Esophagus mucosa (tissue), 1 donor: ENCODE measurements around the gene TBX15. TPM values are rescaled to one million over a fixed set of nuclear protein-coding genes. Genes with fewer than 3 reads are reported as not detected.
"Not testable (repeated sequence)": the region's sequence is repeated elsewhere in the genome, so short reads cannot be mapped to it uniquely, and the experiment has no call there.

Source experiments
- ATAC-seq: fragments of 200-7000 bp; cut with Tn5 transposase; one replicate; pipeline ENCODE4 v1.9.1; 2020
- total RNA-seq: library from RNA; stranded (reverse); gene quantifications from one replicate; pipeline ENCODE4 v1.2.4, GENCODE V29; 2023
- donor health status: DM: yes; HTN: yes; CAD: no.

TBX15 gene
- total RNA-seq, 1 donor from 2014 or later = not detected

DNA sequence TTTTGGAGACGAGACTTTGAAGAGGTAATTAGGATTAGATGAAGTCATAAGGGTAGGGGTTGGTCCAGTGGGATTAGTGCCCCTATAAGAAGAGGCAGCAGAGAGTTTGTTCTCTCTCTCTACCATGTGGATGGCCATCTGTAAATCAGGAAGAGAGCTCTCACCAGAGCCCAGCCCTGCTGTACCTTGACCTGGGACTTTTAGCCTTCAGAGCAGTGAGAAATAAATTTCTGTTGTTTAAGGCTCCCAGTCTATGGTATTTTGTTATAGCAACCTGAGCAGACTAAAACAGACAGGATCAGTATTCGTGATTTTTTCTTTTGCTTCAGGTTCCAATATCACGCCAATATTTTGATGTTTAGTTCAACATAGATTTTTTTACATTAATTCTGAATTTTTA lies 30.0 kb downstream of the TBX15 start:
- no peak for ATAC-seq

DNA sequence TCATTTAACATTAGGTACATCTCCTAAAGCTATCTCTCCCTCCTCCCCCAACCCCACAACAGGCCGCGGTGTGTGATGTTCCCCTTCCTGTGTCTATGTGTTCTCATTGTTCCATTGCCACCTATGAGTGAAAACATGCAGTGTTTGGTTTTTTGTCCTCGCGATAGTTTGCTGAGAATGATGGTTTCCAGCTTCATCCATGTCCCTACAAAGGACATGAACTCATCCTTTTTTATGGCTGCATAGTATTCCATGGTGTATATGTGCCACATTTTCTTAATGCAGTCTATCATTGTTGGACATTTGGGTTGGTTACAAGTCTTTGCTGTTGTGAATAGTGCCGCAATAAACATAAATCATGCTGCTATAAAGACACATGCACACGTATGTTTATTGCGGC lies 30.6 kb downstream of the TBX15 start:
- not testable (repeated sequence) for ATAC-seq

DNA sequence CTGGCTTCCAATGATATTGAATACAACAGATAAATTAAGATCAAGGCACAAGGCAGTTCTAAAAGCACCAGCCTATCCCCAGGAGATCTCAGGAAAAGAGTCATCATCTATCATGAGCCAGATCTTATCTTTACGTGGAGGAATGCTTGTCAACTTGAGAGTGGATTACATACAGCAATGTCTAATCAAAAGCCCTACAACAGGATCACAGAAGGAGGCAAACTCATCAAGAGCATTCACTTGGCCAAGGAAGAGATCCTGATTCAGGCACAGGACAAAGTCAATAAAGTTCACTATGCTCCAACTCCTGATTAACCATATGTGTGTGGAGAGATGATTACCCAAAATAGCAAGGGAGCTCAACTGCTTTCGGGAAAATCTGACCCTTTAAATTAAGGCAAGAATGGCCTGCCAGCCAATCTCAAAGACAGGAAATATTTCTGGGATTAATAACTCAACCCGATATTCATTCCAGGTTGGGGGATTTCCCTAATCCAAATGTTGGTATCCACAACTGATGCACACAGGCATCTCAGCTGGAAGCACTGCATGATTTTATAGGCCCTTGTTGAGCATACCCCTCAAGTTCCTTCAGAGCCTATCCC lies 33.7 kb downstream of the TBX15 start:
- no peak for ATAC-seq

DNA sequence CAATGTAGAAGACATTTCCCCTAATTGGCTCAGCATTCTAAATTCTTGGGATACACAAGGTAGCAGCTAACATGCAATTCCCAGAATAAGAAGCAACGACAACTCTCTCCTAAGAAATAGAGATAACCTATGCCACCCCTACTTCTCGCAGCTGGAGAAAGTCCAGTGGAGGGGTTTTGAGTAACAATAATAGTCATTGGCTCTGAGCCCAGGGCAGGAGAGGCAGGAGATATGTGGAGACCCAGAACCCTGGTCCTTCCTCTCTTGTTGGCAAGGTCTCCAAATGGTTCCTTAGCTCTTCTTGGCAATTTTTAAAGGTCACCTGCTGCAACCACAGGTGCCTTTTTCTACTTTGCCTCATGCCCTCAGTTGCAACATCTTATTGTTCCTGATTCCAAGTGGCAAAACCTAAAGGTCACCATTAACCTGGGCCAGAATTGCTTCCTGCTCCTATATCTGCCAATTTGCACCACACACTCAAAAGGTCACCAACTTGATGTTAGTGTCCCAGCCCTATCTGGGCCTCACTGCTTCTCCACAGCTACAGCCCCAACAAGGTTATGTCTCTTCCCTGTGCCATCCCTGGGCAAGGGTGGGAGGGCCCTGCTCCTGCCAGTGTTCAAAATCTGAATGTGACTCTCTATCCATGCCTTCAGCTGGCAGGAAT lies 36.7 kb downstream of the TBX15 start:
- no peak for ATAC-seq

DNA sequence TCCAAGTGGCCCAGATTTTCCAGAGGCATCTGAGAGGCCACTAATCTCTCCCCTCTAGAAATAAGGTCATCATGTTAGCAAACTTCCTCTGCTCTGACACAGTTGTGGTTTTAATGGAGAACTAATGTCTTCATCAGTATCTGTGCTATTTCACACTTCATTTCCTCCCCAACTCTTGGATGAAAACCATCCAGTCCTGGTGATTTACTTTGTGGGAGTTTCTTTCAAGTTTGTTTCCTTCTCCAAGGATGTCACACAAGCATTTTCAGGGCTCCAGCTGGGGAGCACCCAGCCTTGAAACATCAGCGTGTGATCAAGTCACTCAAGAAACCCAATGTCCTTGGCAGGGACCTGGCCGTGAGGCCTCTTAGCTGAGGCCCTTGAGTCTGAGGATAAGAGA lies 38.8 kb downstream of the TBX15 start:
- ATAC-seq = no peak

DNA sequence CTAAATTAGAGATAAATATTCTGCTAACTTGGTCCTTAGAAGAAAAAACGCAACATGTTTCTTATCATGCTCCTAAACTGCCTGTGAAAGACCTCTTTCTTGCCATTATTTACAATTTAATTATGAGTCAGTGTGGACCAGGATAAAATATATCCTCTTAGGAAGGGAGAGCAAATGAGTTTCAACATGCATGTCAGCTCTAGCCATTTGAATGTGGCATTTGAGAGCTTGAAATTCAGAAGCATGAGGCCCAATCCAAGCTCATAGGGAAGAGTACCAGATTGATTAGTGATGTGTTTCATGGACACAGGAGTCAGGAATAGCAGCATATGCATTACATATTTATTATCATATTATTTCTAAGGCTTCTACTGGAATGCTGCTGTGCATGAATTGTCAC lies 39.3 kb downstream of the TBX15 start:
- no peak for ATAC-seq

DNA sequence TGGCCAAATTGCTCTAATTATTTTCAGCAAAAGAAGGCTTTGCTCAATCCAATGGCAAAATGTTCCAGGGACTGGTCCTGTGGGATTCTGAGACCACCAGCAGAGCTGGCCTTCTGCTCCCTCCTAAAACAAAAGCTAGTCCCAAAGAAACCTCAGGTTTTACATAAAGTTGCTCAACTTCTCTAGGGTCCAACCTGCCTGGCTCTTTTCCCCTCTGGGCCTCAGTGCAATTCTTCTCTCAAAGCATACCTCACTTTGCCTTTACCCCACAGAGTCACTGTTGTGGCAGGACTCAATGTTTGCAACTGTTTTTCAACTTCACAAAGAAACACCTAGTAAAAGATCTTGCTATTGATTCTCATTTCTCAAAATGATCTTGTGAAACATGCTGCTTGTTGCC lies 39.8 kb downstream of the TBX15 start:
- ATAC-seq = no peak

DNA sequence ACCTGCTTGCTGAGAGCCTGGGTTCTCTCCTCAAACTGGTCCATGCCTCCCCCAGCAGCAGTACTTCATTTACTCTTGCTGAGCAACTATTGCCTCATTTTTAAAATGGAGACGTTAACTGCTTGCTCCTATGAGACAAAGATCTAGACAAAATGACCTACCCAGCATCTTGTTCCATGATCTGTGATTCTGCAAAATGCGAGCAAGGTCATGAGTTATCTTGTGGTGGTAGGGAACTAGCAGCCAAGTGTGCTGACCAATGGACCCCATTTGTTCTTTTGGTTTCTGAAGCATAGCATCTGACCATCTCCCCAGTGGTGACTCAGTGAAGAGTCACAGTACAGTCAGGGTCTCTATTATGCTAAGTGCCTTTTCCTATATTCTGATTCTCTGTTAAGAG lies 40.4 kb downstream of the TBX15 start:
- no peak for ATAC-seq

DNA sequence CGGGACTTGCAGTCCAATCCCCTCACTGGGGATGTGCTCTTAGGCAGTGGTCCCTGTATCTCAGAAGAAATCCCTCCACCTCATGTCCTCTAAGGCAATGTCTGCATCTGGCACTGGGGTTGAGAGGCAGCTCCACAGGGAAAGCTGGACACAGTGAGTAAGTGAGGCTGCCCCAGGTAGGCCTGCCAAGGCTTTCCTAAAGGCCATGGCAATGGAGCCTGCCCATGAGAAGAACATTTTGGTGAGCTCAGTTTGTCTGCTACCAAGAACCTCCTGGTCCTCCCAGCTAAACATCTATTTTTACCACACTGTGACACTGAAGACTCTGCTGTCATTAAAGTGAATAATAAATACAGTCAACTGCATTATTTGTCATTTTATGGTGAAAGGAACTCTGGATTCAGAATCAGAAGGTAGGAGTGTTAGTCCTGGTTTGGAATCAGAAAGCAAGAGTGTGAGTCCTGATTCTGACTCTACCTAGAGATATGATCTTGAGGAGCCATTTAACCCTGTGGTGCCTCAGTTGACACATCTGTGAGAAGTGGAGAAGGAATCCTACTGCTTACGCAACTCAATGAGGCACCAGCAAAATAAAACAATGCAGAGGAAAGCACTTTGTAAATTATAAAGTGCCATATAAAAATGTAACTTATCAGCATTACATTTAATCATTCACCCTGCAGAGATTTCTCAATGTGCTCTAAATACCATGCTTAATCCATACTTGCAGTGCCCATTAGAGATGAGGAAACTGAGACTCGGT lies 41.0 kb downstream of the TBX15 start:
- no peak for ATAC-seq

DNA sequence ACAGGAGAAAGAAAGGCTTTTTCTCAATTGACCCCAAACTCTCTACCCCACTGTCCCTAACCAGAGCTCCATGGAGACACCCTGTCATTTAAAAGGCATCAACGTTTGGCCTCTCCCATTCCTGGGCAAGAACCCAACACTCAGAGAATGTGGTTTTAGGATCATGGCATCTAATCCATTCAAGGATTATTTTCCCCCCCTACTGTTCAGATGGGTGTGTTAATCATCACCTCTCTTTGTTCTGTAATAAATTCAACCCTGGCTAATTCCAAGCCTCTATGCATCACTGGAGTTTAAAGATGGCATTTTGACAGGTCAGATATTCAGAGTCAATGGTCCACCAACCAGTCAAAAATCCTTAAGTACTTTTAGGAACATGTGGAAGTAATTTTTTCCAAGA lies 42.7 kb downstream of the TBX15 start:
- no peak for ATAC-seq

DNA sequence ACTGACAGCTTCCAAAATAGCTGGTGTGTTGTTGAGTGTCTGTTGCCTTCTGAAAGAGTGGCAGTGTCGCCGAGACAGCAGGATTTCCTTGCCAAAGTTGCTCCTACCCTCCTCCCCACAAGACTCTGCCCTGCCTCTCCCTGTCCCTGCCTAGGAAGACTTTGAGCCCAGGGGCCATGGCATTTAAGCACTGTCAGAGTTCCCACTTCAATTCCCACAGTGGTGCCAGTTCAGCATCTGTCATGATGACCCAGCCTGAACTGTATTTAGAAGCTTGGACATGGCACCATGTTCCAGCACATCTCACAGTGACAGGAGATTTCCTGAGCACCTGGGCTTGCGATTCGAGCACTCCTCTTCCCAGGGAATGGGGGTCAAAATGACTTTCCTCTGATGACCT lies 43.6 kb downstream of the TBX15 start:
- no peak for ATAC-seq

DNA sequence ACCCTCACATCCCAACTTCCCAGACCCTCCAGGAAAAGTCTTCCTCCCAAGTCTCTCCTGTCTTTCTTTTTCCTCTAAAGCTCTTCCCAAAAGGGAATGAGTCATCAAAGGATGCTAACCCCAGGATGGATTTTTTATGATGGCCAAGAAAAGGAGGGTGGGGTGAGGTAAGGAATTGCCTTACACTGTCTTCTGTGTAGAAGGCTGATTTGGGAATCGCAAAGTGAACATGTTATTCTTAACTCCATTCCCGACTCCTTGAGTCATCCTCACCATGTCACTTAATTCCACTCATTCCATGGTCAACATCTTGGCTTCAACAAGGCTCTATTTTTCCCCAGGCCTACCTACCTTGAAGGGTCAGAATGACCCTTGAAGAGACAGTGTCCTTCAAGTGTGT lies 44.0 kb downstream of the TBX15 start:
- no peak for ATAC-seq

DNA sequence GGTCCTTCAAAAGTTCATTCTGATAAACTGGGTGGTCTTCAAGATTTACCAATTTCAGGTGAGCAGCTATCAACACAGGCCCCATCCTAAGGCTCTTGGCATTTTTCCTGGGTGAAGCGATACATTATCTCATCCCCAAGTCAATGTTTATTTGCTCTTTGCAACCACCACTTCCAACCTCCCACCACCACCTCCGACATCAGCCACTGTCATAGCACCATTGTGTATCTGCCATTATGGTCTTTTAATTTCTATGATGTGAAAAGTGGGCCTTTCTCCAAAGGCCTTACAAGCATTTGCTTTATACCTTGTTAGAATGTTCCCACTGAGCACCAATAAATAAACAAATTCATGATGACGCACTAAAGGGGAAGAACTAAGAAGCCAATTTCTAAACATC lies 47.2 kb downstream of the TBX15 start:
- no peak for ATAC-seq

DNA sequence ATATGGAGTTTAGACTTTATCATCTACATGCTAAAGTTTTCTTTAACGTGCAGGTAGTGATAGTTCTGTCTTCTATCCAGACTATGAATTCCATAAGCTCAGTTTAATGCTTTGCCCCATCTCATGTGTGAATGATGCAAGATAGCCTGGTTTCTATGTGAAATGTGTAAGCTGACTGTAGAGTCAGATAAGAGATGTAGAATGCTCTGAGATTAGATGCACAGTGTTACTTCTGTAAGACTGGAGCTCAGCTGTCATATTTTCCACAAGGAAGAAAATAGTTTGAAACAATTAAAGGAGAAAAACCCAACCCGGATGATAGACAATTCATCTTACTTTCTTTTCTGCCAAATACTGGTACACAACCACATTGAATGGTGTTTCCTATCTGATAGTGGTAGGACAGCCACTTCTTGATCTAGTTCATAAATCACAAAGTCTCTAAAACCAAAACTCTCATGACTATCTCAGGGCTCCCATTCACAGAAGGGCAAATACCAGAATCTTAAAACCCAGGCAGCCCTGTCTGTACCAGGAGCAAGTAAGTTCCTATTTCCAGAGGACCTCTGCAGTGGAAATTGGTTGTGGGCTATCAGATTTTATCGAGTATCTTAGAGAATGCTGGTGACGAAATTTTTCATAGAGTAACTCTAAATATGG lies 50.6 kb downstream of the TBX15 start:
- no peak for ATAC-seq

DNA sequence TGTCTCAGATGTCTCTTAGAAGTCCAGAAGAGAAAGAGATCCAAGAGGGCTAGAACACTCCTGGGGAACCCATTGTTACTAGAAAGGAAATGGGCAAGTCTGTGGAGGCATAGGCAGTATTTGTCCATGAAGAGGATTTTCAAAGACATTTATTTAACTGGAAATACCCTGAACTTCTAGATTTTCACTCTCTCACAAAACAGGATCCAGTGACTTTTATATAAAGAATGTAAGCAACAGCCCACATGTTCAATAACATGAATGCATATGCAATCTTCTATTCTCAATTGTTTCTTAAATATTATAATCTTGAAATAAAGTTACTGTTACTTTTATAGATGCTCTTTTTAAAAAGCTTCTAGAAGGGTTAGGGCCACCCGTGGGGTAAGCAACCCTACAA lies 53.4 kb downstream of the TBX15 start:
- no peak for ATAC-seq

DNA sequence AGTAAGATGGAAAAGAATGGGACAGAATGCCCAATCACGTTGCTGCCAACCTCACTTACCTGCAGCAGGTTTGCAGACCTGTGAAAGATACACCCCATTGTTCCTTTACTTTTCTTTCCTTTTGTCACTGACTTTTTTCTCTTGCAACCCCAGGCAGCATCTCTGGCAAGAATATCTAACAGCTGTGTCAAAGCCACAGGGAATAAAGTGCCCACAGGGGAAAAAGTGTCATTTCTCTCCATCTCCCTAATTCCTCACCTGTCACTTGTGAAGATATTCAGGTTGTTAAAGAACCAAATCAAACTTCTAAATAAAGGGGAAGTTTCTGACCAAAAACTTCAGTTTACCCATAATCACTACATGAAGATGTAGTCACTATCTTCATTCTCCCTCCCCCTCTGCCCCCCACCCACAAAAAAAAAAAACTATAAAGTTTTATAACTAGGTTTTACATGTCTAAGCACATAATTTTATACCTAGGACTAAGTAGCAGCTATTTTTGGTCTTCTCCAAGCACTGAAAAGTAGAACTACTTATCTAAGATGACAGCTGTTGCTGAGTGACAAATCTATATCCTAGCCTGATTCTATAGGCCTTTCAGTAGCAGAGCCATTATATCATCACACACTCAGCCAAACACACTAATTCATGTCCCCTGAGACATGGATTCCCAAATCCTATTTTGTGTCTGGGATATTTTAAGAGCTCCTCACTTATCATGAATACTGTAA lies 54.9 kb downstream of the TBX15 start:
- ATAC-seq = no peak

DNA sequence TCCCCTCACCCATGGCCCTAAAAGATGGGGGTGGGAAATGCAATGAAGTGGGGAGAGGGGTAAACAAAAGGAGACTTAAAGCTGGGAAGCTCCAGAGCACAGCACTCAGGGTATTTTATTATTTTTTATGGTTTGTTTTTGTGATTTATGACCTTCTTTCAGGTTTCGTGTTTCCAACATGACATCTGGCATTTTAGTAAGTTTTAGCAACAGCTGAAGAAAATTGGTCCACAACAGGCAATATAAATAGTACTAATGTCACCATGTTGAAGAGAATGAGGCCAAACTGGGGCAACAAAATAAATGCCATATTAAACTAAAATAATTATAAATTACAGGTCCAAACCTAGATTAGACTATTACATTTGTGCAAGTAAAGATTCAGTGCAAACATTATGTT lies 56.3 kb downstream of the TBX15 start:
- no peak for ATAC-seq

DNA sequence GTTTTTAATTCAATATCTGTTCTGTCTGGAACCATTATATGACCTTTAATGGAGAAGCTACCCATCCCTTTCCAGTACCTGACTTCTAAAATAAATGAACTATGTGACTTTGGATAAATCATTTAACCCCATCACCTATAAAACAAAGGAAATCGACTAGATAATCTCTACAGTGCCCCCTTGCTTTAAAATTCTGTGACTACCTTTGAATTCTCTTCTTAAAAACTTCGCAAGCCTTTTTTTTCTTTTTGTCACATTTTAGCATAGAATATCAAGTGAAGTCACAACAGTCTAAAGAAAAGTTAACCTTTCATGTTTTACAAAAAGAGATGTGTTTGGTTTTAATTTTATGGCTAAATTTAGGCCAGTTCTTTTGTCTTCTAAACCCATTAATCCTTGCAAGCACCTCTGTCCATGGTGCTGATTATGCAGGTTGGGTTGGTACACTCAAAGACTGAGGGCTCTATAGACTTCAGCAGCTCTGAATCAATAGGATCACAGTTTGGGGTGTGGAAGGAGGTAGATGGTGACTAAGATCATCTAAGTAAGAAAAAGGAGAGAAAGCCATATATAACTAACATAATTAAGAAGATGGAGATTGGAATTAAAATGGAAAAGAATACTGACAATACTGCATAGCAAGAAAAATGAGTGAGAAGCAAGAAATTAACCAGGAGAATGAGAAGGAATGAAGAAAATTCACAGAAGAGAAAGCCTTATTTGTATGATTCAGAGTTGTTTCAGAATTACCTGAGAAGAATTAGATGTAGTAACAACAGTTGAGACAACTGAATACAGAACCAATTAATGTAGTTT lies 59.2 kb downstream of the TBX15 start:
- ATAC-seq = no peak

DNA sequence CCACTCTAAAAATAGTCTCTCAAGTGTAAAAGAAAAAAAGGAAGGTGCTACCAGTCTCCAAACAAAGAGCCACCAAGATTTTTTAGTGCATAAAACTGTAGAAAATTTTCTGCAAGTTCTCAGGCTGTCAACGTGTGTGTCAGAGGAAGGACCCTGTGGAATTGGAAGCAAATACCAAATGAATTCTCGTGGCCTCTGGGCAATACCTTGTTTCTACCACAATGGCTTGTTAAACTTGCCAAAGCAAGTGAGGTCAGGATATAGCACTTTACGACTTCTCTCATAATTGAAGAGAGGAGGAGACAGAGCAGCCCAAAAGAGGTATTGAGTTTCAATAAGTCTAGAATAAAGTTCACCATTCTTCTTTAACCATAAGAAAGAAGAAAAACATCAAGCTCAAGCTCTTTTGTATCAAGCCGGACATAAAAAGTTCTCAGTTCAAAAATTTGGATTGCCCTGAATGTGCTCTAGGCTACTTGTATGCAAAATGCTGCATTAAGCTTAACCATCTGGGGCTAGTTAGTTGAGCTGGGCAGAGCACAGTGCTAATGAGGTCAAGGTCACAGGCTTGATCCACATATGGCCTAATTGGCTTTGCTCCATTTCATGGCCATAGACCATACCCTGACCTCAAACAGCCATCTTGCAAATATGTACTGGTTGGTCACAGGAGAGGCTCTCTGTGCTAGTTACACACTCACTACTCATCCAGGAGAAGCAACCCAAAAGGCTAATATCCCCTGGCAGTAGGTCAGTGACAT lies 60.5 kb downstream of the TBX15 start:
- no peak for ATAC-seq

DNA sequence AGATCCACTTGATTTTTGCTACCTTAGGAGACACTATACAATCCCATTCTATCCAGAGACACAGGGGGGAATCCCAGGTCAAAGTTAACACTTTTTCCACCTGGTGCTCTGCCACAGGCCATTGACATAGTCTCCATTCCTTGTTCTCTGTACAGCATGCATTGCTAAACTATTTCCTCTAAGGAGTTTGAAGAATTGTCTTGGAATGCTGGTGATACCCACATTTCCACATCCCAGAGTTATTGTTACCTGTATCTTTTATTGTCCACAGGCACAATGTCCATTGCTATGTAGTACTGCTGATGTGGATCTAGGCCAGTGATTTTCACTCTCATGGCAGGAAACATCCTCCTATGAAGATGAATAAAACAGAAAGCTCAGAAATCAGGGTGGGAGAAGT lies 61.9 kb downstream of the TBX15 start:
- no peak for ATAC-seq

DNA sequence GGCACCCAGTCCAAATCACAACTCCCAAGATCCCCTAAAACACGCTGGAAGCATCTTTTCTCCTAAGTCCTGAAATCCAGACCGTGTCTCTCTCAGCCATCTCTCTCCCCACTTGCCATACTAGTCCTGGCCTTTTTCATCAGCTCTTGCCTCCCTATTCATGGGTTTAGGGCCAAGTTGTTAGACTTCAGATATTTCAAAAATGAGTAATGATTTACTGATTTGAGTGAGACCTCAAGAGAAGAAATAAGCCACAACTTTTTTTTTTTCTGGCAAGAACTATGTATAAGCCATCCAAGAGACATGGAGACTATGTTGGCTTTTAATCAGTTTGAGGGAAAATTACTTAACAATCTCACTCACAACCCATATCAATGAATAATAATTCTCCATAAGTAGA lies 62.5 kb downstream of the TBX15 start:
- ATAC-seq = no peak
